ENCODE measurements around the gene MAML3.
"Not testable (repeated sequence)": the region's sequence is repeated elsewhere in the genome, so short reads cannot be mapped to it uniquely, and the experiment has no call there.

MAML3 gene

DNA sequence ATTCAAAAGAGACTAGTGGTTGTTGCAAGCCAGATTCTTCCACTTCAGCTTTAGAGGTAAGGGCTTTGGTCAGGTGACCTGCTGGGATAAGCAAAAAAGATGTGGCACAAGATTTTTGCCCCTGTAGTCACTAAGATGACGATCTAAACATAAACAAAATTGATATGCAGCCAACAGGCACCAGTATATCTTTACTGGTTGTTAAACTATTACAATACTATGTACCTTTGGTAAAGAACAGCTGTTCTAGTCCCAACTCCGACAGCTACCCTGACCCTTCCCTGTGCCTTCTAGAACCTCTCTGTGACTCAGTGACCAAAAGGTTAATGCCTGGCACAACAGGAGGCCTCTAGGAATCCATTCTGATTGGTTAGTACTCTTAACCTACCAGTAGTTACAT lies 428.7 kb downstream of the MAML3 start:
- no peak overlapping the region for H3K4me3 Mint-ChIP-seq
- peaks cover 9 to 13% of the 10 kb centered on the region in 2 donors for H3K27me3 Mint-ChIP-seq
- H3K9me3 Mint-ChIP-seq: no peaks in the 10 kb centered on the region
- no peaks in the 10 kb centered on the region for H3K36me3 Mint-ChIP-seq (ENCODE audit: insufficient read depth)
- DNase-seq: no peak
- no peaks in the 10 kb centered on the region for H3K4me1 Mint-ChIP-seq (ENCODE audit: low read depth in 2 of 2)
- no peak for ATAC-seq (replicated peaks)
- no peak overlapping the region for H3K27ac Mint-ChIP-seq

DNA sequence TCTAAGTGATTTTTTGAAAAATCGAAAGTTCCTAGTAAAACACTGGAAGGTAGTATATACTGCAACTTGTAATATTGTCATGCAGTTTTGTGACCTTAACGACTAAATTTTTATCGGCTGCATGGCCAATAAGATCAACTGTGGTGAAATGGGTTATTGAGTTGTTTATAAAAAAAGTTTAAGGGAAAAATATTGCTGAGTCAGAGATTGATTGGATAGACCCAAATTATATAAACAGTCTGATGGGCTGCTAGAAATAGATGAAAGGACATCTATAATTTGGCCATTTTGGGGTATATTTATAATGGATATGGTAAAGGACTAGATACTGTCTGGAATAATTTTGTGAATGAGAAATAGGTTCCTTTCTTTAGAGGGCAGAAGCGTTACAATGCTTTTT lies 432.2 kb downstream of the MAML3 start:
- Mint-ChIP-seq H3K27ac (no peak overlapping the region), H3K4me1 (ENCODE audit: low read depth in 2 of 2) (no peaks in the 10 kb centered on the region), H3K4me3 (no peak overlapping the region), H3K27me3 (no peaks in the 10 kb centered on the region), H3K36me3 (ENCODE audit: insufficient read depth) (no peaks in the 10 kb centered on the region), H3K9me3 (no peaks in the 10 kb centered on the region)
- no peak for ATAC-seq (replicated peaks)
- DNase-seq: no peak

DNA sequence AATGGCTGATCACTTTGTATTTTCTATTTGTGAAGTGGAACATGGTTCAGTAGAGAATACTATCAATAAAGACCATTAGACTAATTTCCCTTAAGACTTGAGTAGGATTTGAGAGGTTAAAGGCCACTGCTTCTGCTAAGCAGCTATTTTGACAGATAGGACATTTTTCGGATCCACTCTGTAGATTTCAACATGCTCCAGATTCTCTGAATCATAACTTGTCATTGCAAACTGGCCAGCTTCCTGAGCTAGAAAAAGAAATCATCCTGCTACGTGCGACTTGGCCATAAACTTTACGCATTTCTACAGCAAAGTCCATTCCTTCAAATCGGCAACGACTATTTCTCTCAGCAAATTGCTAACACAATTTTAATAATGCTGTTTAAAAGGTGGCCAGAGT lies 433.2 kb downstream of the MAML3 start:
- Mint-ChIP-seq H3K27ac (no peak overlapping the region), H3K9me3 (no peaks in the 10 kb centered on the region), H3K4me1 (ENCODE audit: low read depth in 2 of 2) (no peaks in the 10 kb centered on the region), H3K36me3 (ENCODE audit: insufficient read depth) (no peaks in the 10 kb centered on the region), H3K27me3 (no peaks in the 10 kb centered on the region), H3K4me3 (no peak overlapping the region)
- ATAC-seq (replicated peaks) (no peak), DNase-seq (no peak)

DNA sequence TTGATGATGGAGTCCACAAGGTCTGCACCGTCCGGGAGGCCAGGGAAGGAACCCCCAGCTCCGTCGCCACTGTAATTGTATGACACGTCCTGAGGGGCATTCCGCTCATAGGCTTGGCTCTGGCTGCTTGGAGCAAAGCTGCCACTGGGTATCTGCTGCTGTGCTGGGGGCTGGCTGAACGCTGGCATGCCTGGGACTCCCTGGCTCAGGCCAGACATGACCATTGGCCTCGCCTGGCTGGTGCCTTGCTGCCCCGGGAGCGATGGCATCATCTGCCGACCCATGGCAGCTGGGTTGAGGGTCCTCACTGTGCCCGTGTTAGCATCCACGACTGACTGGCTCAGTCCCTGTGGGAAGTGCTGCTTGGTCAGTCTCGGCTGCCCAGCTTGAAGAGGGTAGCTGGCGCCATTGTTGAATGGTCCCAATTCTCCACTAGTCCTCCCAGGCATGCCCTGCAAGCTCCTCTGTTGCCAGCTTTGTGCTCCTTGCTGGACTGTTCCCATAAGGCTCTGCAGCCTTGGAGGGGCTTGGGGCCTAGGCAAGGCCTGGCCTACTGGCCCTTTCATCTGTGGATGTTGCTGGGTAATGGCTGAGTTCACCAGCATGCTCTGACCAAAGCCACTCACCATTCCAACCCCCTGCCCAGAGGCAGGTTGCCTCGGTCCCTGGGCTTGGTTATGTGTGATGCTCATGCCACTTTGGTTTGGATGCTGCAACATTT lies 434.4 kb downstream of the MAML3 start:
- Mint-ChIP-seq H3K4me3 (no peak overlapping the region), H3K36me3 (ENCODE audit: insufficient read depth) (no peaks in the 10 kb centered on the region), H3K9me3 (no peaks in the 10 kb centered on the region), H3K27me3 (no peaks in the 10 kb centered on the region), H3K27ac (no peak overlapping the region), H3K4me1 (ENCODE audit: low read depth in 2 of 2) (no peaks in the 10 kb centered on the region)
- ATAC-seq (replicated peaks) (no peak), DNase-seq (no peak)

DNA sequence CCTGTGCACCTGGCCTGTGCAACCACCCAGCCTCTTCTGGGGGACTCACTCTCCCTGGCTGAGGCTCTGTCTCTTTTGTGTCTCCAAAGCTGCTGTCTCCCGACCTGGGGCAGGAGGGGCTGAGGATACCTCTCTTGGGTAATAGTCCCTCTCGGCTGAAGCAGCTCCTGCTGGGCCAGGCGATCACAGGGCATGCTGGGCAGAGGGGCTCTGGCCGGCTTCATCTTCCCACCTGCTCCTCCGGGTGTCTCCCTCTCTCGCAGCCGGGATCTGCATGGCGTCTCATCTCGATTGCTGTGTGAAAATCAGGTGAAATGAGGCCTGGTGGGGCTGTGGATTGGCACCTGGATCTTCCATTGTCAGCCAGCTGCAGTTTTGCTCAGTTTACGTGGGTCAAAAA lies 435.2 kb downstream of the MAML3 start:
- Mint-ChIP-seq H3K27ac (no peak overlapping the region), H3K4me3 (no peak overlapping the region), H3K4me1 (ENCODE audit: low read depth in 2 of 2) (no peaks in the 10 kb centered on the region), H3K36me3 (ENCODE audit: insufficient read depth) (no peaks in the 10 kb centered on the region), H3K9me3 (no peaks in the 10 kb centered on the region), H3K27me3 (no peaks in the 10 kb centered on the region)
- ATAC-seq (replicated peaks) (no peak), DNase-seq (no peak)

DNA sequence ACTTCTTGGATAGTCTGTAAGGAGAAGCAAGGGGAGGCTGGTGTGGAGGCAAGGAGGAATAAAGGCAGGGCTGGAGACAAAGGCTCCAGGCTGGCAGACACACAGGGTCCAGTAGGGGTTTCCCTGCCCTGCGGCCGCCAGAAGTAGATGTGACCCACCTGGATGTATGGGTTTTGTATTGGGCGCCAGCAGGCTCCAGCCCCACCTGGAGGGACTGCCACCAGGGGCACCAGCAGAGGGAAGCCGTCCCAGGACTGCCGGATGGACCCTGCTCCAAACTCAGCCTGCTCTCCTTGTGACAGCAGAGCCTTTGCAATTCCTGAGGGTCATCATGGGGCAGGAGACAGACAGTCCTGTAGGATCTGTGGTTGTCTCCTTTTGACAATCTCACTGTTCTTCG lies 435.6 kb downstream of the MAML3 start:
- Mint-ChIP-seq H3K36me3 (ENCODE audit: insufficient read depth) (no peaks in the 10 kb centered on the region), H3K9me3 (no peaks in the 10 kb centered on the region), H3K27ac (no peak overlapping the region), H3K4me3 (no peak overlapping the region), H3K27me3 (no peaks in the 10 kb centered on the region), H3K4me1 (ENCODE audit: low read depth in 2 of 2) (no peaks in the 10 kb centered on the region)
- no peak for DNase-seq
- no peak for ATAC-seq (replicated peaks)

DNA sequence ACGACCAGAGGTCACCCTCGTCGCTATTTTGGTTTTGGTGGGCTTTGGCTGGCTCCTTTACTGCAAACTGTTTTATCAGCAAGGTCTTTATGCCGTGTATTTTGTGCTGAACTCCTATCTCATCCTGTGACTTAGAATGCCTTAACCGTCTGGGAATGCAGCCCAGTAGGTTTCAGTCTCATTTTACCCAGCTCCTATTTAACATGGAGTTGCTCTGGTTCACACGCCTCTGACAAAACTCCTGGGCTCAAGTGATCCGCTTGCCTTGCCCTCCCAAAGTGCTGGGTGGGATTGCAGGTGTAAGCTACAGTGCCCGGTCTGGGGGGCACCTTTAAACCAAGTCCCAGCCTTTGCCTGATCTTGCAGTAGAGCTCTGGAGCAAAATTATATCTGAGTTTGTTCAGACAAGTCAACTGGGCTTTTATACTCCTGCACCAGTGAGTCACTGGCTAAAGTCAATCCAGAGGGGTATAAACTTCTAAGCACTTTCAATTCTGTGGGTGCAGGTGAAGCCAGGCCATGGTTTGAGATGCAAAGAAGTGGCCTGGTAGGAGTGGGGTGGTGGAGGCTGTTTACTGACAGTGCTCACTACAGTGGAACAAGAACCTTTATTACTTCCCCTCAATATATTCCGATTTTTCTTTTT lies 438.1 kb downstream of the MAML3 start:
- Mint-ChIP-seq H3K36me3 (ENCODE audit: insufficient read depth) (no peaks in the 10 kb centered on the region), H3K9me3 (no peaks in the 10 kb centered on the region), H3K4me3 (no peak overlapping the region), H3K4me1 (ENCODE audit: low read depth in 2 of 2) (no peaks in the 10 kb centered on the region), H3K27me3 (no peaks in the 10 kb centered on the region), H3K27ac (no peak overlapping the region)
- ATAC-seq (replicated peaks) (no peak), DNase-seq (no peak)

DNA sequence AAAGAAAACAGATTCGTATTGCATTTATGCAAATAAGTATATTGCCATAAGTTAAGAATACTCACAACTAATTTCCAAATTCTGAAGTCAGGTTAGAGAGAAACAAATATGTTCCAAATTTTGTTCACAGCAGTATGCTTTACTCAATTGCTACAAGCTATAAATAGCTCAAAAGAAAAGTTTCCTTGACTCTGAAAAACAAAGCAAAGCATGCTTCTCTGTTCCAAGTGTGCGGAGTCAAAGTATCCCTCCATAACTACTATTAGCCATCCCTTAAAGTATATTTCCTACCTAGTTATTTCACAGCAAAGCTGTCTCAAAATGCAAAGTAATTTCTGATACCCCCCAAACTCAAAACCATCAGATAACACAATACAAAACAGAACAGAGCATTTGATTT lies 441.1 kb downstream of the MAML3 start:
- Mint-ChIP-seq H3K27me3 (no peaks in the 10 kb centered on the region), H3K9me3 (no peaks in the 10 kb centered on the region), H3K4me1 (ENCODE audit: low read depth in 2 of 2) (no peaks in the 10 kb centered on the region), H3K27ac (no peak overlapping the region), H3K4me3 (no peak overlapping the region), H3K36me3 (ENCODE audit: insufficient read depth) (peaks cover 2% of the 10 kb centered on the region)
- no peak for DNase-seq
- no peak for ATAC-seq (replicated peaks)

DNA sequence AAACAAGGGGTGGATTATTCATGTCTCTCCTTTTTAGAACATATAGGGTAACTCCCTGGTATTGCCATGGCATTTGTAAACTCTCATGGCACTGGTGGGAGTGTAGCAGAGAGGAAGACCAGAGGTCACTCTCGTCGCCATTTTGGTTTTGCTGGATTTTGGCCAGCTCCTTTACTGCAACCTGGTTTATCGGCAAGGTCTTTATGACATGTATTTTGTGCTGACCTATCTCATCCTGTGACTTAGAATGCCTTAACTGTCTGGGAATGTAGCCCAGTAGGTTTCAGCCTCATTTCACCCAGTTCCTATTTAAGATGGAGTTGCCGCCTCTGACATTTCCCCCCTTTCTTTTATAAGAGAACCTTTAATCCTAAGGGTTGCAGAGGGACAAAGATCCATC lies 442.5 kb downstream of the MAML3 start:
- peaks cover 2% of the 10 kb centered on the region for H3K36me3 Mint-ChIP-seq (ENCODE audit: insufficient read depth)
- H3K27me3 Mint-ChIP-seq: no peaks in the 10 kb centered on the region
- no peaks in the 10 kb centered on the region for H3K9me3 Mint-ChIP-seq
- no peak overlapping the region for H3K4me3 Mint-ChIP-seq
- ATAC-seq (replicated peaks): no peak
- no peaks in the 10 kb centered on the region for H3K4me1 Mint-ChIP-seq (ENCODE audit: low read depth in 2 of 2)
- no peak for DNase-seq
- no peak overlapping the region for H3K27ac Mint-ChIP-seq

DNA sequence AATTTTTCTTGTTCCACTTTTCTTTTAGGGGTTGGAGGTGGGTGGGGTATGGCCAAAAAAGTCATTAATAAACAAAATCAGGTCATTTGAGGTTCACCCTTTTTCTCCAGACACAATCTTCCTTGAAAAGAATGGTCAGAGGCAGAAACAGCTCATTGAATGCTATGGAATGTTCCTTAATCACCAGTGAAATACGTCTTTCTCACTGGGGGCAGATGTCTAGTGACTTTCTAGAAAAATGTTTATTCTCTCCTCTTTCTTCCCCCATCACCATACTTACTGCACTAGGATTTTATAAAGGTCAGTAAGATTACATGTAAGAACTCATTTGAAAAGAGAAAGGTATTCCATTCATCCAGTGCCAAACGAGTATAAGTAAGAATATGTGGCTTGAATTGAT lies 443.9 kb downstream of the MAML3 start:
- H3K4me3 Mint-ChIP-seq: no peak overlapping the region
- no peak for ATAC-seq (replicated peaks)
- H3K36me3 Mint-ChIP-seq (ENCODE audit: insufficient read depth): peaks cover 2% of the 10 kb centered on the region
- H3K27ac Mint-ChIP-seq: no peak overlapping the region
- no peaks in the 10 kb centered on the region for H3K9me3 Mint-ChIP-seq
- H3K4me1 Mint-ChIP-seq (ENCODE audit: low read depth in 2 of 2): no peaks in the 10 kb centered on the region
- no peaks in the 10 kb centered on the region for H3K27me3 Mint-ChIP-seq
- DNase-seq: no peak

DNA sequence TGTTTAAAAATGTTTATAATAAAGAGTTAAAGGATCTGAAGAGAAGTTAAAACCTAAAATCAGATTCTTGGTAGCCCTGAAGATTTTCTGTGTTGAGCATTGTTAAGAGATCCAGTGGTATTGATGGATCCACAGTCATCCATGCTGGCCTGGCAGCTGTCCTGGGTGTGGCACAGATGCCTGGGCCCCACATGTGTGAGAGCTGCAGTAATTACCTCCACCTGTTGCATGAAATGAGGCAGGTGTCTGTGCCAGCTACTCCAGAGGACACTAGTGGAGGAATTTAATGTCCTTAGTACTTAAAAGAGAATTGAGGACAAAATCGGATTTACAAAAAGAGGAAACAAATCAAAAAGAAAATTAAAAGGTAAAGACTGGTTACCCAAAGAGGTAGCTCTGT lies 444.3 kb downstream of the MAML3 start:
- Mint-ChIP-seq H3K27ac (no peak overlapping the region), H3K4me1 (ENCODE audit: low read depth in 2 of 2) (no peaks in the 10 kb centered on the region), H3K9me3 (no peaks in the 10 kb centered on the region), H3K27me3 (no peaks in the 10 kb centered on the region), H3K36me3 (ENCODE audit: insufficient read depth) (peaks cover 2% of the 10 kb centered on the region), H3K4me3 (no peak overlapping the region)
- no peak for DNase-seq
- no peak for ATAC-seq (replicated peaks)

DNA sequence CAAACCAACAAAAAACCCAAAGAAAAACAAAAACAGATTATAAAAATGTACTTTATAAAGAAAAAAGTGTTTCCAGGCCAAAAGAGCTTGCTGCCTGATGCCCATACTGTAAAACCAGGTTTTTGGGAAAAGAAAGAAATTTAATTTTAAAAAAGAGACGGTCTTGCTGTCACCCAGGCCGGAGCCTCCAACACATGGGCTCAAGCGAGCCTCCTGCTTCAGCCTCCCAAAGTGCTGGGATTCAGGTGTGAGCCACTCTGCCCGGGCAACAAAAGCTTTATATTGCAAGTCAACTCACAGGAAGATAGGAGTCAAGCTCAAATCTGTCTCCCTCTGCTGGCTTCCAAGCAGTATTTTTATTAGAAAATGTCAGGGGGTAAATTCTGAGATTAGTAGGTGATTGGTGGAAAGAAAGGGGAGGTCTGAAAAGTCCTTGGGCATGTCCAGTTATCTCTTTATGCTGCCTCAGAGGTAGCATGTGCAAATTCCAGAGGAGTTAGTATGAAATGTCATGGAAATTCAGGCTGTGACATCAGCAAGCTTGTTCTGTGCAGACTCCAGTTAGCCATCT lies 449.0 kb downstream of the MAML3 start:
- Mint-ChIP-seq H3K4me1 (ENCODE audit: low read depth in 2 of 2) (no peaks in the 10 kb centered on the region), H3K9me3 (no peaks in the 10 kb centered on the region), H3K27ac (no peak overlapping the region), H3K4me3 (no peak overlapping the region), H3K27me3 (no peaks in the 10 kb centered on the region), H3K36me3 (ENCODE audit: insufficient read depth) (peaks cover 8% of the 10 kb centered on the region)
- DNase-seq (no peak), ATAC-seq (replicated peaks) (no peak)

DNA sequence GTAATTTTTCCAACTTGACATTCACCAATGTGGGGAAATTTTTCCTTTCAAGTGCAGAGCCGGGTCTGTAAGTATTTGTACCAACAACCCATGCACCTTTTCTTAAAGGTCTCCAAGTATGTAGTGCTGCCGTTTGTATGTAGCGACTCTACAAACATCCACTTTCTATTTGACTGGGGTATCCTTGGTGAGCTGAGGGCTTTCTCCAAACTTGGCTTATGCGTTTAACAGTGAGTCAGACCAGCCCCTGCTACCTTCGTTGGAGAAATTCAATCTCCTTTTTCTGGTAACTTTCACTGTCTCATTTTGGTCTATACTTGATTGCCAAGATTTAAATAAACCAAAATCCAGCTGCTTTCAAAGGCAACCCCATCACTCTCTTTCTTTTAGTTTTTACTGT lies 453.4 kb downstream of the MAML3 start:
- Mint-ChIP-seq H3K4me1 (ENCODE audit: low read depth in 2 of 2) (peaks cover 0 to 3% of the 10 kb centered on the region in 2 donors), H3K9me3 (no peaks in the 10 kb centered on the region), H3K27ac (no peak overlapping the region), H3K27me3 (no peaks in the 10 kb centered on the region), H3K4me3 (no peak overlapping the region), H3K36me3 (ENCODE audit: insufficient read depth) (peaks cover 5% of the 10 kb centered on the region)
- no peak for ATAC-seq (replicated peaks)
- no peak for DNase-seq

DNA sequence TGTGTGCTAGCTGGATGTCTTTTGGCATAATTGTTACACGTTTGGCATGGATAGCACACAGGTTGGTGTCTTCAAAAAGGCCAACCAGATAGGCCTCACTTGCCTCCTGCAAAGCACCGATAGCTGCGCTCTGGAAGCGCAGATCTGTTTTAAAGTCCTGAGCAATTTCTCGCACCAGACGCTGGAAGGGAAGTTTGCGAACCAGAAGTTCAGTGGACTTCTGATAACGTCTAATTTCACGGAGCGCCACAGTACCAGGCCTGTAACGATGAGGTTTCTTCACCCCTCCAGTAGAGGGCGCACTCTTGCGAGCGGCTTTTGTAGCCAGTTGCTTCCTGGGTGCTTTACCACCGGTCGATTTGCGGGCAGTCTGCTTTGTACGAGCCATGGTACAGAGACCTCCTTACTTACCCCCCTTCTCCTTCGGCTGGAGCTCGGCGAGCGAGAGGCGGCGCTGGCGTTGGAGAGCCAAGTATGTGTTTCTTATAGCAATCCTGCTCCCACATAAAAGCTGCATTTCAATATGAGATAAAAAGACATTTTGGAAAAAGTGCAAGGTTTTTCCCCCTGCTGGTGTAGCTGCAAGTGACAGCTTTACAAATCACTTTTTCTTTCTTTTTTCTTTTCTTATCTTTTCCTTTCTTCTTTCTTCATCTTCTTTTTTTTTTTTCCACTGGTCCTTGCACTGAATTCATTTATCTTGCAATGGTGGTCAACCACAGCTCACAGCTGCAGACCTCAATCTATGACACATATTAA lies 455.6 kb downstream of the MAML3 start:
- ATAC-seq (replicated peaks); H3K27ac Mint-ChIP-seq; H3K36me3 Mint-ChIP-seq (ENCODE audit: insufficient read depth); DNase-seq; H3K4me1 Mint-ChIP-seq (ENCODE audit: low read depth in 2 of 2); H3K27me3 Mint-ChIP-seq; H3K9me3 Mint-ChIP-seq; H3K4me3 Mint-ChIP-seq: not testable (repeated sequence)
